Measurements from ENCODE around the gene LHPP.

- TF ChIP-seq EZH2 (IDR thresholded peaks at IDR 0.05; ENCODE audit: low read depth): no peak
- no peak for TF ChIP-seq CTCF (conservative IDR thresholded peaks at IDR 0.05)
Observed at GRCh38 chr10:124650263-124650662, 188.6 kb downstream of the LHPP start.
